Lower lobe of right lung (tissue), 2 donors: Measurements from ENCODE around the gene RAMP1. TPM values are rescaled to one million over a fixed set of nuclear protein-coding genes. Genes with fewer than 3 reads are reported as not detected.

Experiments used
- ATAC-seq, 2 donors: fragments of 200-7000 bp; cut with Tn5 transposase; one replicate each; pipeline ENCODE4 v1.9.1; 2020 to 2022; ENCODE audit warnings: mild to moderate bottlenecking in 2 of 2, moderate library complexity in 2 of 2
- DNase-seq: peaks from one replicate; pipeline ENCODE4 v3.0.0-alpha.2; 2020
- H3K27ac ChIP-seq: fragments of 200-600 bp; one replicate; pipeline ENCODE4 v1.8.0; 2022
- H3K27me3 ChIP-seq: fragments of 200-600 bp; one replicate; pipeline ENCODE4 v1.8.0; 2022; ENCODE audit warnings: low read depth
- H3K36me3 ChIP-seq: fragments of 200-600 bp; one replicate; pipeline ENCODE4 v1.8.0; 2022; ENCODE audit warnings: mild to moderate bottlenecking
- H3K4me1 ChIP-seq: fragments of 200-600 bp; one replicate; pipeline ENCODE4 v1.8.0; 2022
- H3K4me3 ChIP-seq: fragments of 200-600 bp; one replicate; pipeline ENCODE4 v1.8.0; 2022; ENCODE audit warnings: mild to moderate bottlenecking
- H3K9me3 ChIP-seq: fragments of 200-600 bp; one replicate; pipeline ENCODE4 v1.8.0; 2022
- intact Hi-C: fragments of 100-400 bp; cut with DNase I; formaldehyde crosslinking; loops from one replicate; pipeline ENCODE4 v1.11.0; 2022
- total RNA-seq: library from RNA; stranded (reverse); fragmentation: NEBNext Ultra II Directional; extraction: Animal tissue kit (Norgen Biotek cat#: 25700); gene quantifications from one replicate; pipeline ENCODE4 v1.2.1, GENCODE V29; 2021
- TF ChIP-seq, protein P1 (sequence below): fragments of 200-600 bp; IDR thresholded peaks from one replicate; pipeline ENCODE4 v1.8.0; 2022; ENCODE audit warnings: antibody characterized with exemption, mild to moderate bottlenecking
- donor health status: DM: no; HTN: yes; CAD: no; lungs with severe emphysema.

The RAMP1 gene
- total RNA-seq, 1 donor from 2014 or later: 5.1 TPM

DNA sequence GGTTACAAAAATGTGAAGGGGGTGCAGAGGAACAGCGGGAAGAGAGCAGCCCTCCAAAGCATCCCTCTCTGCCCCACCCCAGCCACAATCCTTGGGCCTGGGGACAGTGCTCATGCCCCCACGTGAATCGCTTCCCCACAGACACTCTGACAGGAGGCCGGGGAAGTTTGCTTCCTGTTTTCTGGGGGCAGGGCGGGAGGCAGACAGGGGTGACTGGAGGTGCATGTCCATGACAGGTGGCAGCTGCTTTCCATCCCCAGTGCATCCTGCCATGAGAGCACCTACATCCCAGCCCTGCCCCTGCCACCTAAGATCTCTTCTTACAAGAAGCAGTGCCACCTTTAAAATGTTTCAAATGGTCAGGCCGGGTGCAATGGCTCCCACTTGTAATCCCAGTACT lies 60.2 kb downstream of the RAMP1 start:
- peaks cover 14% of the 10 kb centered on the region for H3K4me1 ChIP-seq
- no peaks in the 10 kb centered on the region for H3K36me3 ChIP-seq
- H3K4me3 ChIP-seq: no peak overlapping the region
- no peak for ATAC-seq
- no peak overlapping the region for H3K27ac ChIP-seq
- no peaks in the 10 kb centered on the region for H3K9me3 ChIP-seq
- intact Hi-C loops: no loop called here
- no peaks in the 10 kb centered on the region for H3K27me3 ChIP-seq
- TF ChIP-seq, protein P1, sequence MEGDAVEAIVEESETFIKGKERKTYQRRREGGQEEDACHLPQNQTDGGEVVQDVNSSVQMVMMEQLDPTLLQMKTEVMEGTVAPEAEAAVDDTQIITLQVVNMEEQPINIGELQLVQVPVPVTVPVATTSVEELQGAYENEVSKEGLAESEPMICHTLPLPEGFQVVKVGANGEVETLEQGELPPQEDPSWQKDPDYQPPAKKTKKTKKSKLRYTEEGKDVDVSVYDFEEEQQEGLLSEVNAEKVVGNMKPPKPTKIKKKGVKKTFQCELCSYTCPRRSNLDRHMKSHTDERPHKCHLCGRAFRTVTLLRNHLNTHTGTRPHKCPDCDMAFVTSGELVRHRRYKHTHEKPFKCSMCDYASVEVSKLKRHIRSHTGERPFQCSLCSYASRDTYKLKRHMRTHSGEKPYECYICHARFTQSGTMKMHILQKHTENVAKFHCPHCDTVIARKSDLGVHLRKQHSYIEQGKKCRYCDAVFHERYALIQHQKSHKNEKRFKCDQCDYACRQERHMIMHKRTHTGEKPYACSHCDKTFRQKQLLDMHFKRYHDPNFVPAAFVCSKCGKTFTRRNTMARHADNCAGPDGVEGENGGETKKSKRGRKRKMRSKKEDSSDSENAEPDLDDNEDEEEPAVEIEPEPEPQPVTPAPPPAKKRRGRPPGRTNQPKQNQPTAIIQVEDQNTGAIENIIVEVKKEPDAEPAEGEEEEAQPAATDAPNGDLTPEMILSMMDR: no peak
- DNase-seq: no peak

DNA sequence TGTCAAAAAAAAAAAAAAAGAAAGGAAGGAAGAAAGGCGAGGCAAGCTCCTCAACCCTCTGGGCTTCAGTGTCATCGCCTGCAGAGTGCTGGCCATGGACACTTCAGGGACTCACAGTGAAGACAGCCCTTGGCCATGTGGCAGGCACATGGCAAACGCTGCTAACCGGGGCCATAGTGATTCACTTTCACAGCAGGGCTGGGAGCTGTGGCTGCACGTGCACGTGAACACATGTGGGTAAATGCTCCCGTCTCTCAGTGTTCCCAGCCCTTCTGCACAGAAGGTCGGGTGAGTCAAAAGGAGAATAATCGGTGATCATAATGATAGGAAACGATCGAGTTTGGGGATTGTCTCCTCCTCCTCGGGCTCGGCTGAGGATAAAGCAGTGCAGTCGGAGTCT lies 61.2 kb downstream of the RAMP1 start:
- no peak for ATAC-seq
- intact Hi-C loops: no loop called here
- DNase-seq: no peak
- TF ChIP-seq, protein P1: no peak
- Histone ChIP-seq H3K4me3 (no peak overlapping the region), H3K36me3 (no peaks in the 10 kb centered on the region), H3K27me3 (no peaks in the 10 kb centered on the region), H3K9me3 (no peaks in the 10 kb centered on the region), H3K4me1 (peaks cover 14% of the 10 kb centered on the region), H3K27ac (no peak overlapping the region)

DNA sequence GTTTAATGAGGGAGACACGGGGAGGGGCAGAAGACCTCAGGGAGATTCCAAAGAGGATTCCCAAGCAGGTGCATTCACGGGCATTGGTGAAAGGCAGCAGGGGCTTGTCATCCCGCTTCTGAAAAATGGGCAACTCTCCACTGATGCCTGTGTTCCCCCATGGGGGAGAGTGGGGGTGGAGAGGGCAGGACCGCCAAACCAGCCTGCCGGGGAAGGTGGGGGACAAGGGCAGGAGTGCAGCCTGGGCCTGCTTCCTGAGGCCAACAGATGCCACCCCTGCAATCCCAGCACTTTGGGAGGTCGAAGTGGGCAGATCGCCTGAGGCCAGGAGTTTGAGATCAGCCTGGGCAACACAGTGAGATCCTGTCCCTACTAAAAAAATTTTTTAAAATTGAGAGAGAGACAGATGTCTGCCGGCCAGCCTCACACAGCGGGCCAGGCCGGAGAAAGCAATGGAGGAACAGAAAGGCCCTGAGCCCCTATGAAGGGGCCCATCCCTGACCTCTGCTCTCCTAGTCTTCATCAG lies 62.6 kb downstream of the RAMP1 start:
- no peak overlapping the region for H3K4me3 ChIP-seq
- H3K27ac ChIP-seq: no peak overlapping the region
- ATAC-seq (no peak), DNase-seq (no peak)
- intact Hi-C loops: no loop called here
- no peaks in the 10 kb centered on the region for H3K27me3 ChIP-seq
- TF ChIP-seq, protein P1: no peak
- no peaks in the 10 kb centered on the region for H3K9me3 ChIP-seq
- H3K36me3 ChIP-seq: no peaks in the 10 kb centered on the region
- H3K4me1 ChIP-seq: peaks cover 14% of the 10 kb centered on the region

DNA sequence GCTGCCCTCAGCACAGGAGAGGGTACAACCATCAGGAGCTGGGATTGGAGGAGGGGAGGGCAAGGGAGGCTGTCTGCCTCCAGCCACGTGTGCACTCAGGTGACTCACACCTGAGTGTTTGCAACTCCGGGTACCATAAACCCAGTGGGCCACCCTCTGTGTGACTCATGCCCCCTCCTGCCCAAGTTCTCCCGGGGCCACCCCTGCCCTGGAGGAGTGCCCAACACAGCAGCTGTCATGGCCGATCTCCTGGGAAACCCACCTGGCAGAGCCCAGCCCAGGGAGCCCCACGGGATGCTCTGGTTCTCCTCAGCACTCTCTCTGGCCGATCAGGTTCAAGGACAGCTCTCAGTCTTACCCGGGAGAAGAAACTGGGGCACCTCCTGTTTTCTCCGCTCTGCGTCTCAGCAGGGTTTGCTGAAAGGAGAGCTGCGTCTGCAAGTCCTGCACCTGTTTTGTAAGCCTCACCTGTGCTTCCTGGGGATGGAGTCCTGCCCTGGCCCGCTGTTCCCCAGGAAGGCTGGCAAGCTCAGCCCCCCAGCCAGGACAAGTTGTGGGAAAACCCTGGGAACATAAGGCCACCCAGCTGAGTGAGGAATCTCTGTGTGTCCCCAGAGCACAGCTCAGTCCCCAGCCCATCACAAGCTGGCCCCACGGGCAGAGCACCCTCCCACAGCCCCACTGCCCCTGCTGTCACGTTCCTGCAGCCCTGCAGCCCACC lies 63.4 kb downstream of the RAMP1 start:
- Histone ChIP-seq H3K9me3 (no peaks in the 10 kb centered on the region), H3K4me1 (peaks cover 14% of the 10 kb centered on the region), H3K36me3 (no peaks in the 10 kb centered on the region), H3K27me3 (no peaks in the 10 kb centered on the region), H3K4me3 (peak overlapping the region; percentile 40), H3K27ac (peak overlapping the region; percentile 51)
- TF ChIP-seq, protein P1: no peak
- intact Hi-C loops: no loop called here
- no peak for DNase-seq
- peak; percentile 19 to 31 for ATAC-seq

DNA sequence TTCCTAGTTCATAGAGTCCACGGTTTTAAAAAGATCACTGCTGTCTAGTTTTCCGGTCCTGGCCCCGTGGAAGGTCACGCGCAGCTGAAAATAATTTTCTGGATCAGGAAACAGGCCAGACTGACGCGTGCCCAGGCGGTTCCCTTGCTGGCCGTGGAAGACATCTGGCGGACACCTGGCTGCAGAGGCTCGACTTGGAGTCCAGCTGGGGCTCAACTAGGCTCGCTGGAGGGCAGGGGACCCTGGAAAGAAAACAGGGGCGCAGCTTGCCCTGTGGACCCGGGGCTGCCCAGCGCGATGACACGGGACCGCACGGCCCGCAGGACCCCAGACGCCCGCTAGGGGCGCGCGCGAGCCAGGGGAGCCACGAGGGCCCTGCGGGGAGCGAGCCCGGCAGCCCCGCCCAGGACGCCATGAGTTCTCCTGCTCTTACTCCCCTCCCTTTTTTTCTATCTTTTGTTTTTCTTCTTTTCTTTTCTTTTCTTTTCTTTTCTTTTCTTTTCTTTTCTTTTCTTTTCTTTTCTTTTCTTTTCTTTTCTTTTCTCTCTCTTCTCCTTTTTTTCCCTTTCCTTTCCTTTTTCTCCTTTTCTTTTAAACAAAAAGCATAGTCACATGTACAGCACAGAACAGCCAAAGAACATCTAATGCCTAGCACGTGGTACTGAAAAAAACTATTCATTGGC lies 64.2 kb downstream of the RAMP1 start:
- Histone ChIP-seq H3K4me3 (peak overlapping the region; percentile 40), H3K36me3 (no peaks in the 10 kb centered on the region), H3K9me3 (no peaks in the 10 kb centered on the region), H3K27me3 (no peaks in the 10 kb centered on the region), H3K4me1 (peaks cover 14% of the 10 kb centered on the region), H3K27ac (peak overlapping the region; percentile 51)
- peak; percentile 93 to 95 for ATAC-seq
- intact Hi-C loops: no loop called here
- DNase-seq: peak; percentile 86
- TF ChIP-seq, protein P1: peak; percentile 95
